ENCODE data around the gene MAML3. TPM values are rescaled to one million over a fixed set of nuclear protein-coding genes. Genes with fewer than 3 reads are reported as not detected.

MAML3 gene
- total RNA-seq, 2 donors from 2014 or later: 9.3 to 10.1 TPM

- H3K4me3 ChIP-seq: no peak overlapping the region
- peak overlapping the region; percentile 23 for H3K27ac ChIP-seq
- no peak for TF ChIP-seq CTCF (IDR thresholded peaks at IDR 0.05)
- DNase-seq: no peak
- no peak overlapping the region for H3K9ac ChIP-seq (ENCODE audit: low read depth in 2 of 2, low read length in 2 of 2)
- H3K4me1 ChIP-seq: peaks cover 5% of the 10 kb centered on the region
- intact Hi-C loops (cut with DNase I): no loop called here
- H3K9me3 ChIP-seq: no peaks in the 10 kb centered on the region
- H3K27me3 ChIP-seq: no peaks in the 10 kb centered on the region
- H3K36me3 ChIP-seq: no peaks in the 10 kb centered on the region
Measured at GRCh38 chr4:140187316-140187695, 33.3 kb upstream of the MAML3 start.

- no peak for TF ChIP-seq CTCF (IDR thresholded peaks at IDR 0.05)
- Histone ChIP-seq H3K9me3 (no peaks in the 10 kb centered on the region), H3K27ac (peak overlapping the region; percentile 23), H3K36me3 (no peaks in the 10 kb centered on the region), H3K4me3 (no peak overlapping the region), H3K27me3 (no peaks in the 10 kb centered on the region), H3K9ac (ENCODE audit: low read depth in 2 of 2, low read length in 2 of 2) (peak overlapping the region in 1 of 2 donors; percentile 28), H3K4me1 (peaks cover 5% of the 10 kb centered on the region)
- intact Hi-C loops (cut with DNase I): no loop called here
- peak; percentile 75 for DNase-seq
Measured at GRCh38 chr4:140186651-140187315, 32.8 kb upstream of the MAML3 start.

- peak overlapping the region; percentile 23 for H3K27ac ChIP-seq
Measured at GRCh38 chr4:140186082-140186438, 32.1 kb upstream of the MAML3 start.

GRCh38 chr4:140185412-140186081 is 31.6 kb upstream of the MAML3 start:
- TF ChIP-seq CTCF (IDR thresholded peaks at IDR 0.05): no peak
- peaks cover 5% of the 10 kb centered on the region for H3K4me1 ChIP-seq
- intact Hi-C loops (cut with DNase I): no loop called here
- no peak overlapping the region for H3K4me3 ChIP-seq
- no peak overlapping the region for H3K27ac ChIP-seq
- H3K9me3 ChIP-seq: no peaks in the 10 kb centered on the region
- DNase-seq: no peak
- H3K27me3 ChIP-seq: no peaks in the 10 kb centered on the region
- no peaks in the 10 kb centered on the region for H3K36me3 ChIP-seq
- H3K9ac ChIP-seq (ENCODE audit: low read depth in 2 of 2, low read length in 2 of 2): no peak overlapping the region

More at GRCh38 chr4:140186082-140186438, 32.1 kb upstream of the MAML3 start:
- peaks cover 5% of the 10 kb centered on the region for H3K4me1 ChIP-seq
- no peaks in the 10 kb centered on the region for H3K9me3 ChIP-seq
- H3K4me3 ChIP-seq: no peak overlapping the region
- intact Hi-C loops (cut with DNase I): no loop called here
- no peak for DNase-seq
- H3K27me3 ChIP-seq: no peaks in the 10 kb centered on the region
- H3K36me3 ChIP-seq: no peaks in the 10 kb centered on the region
- TF ChIP-seq CTCF (IDR thresholded peaks at IDR 0.05): no peak
- H3K9ac ChIP-seq (ENCODE audit: low read depth in 2 of 2, low read length in 2 of 2): peak overlapping the region in 1 of 2 donors; percentile 28

GRCh38 chr4:140183270-140183669 is 29.3 kb upstream of the MAML3 start:
- DNase-seq: no peak
- no peak overlapping the region for H3K27ac ChIP-seq
- no peak overlapping the region for H3K9ac ChIP-seq (ENCODE audit: low read depth in 2 of 2, low read length in 2 of 2)
- intact Hi-C loops (cut with DNase I): no loop called here
- no peaks in the 10 kb centered on the region for H3K27me3 ChIP-seq
- no peaks in the 10 kb centered on the region for H3K36me3 ChIP-seq
- H3K4me3 ChIP-seq: no peak overlapping the region
- peaks cover 5% of the 10 kb centered on the region for H3K4me1 ChIP-seq
- H3K9me3 ChIP-seq: no peaks in the 10 kb centered on the region
- TF ChIP-seq CTCF (IDR thresholded peaks at IDR 0.05): no peak
